Measurements from ENCODE around the gene DPP10.

DNA sequence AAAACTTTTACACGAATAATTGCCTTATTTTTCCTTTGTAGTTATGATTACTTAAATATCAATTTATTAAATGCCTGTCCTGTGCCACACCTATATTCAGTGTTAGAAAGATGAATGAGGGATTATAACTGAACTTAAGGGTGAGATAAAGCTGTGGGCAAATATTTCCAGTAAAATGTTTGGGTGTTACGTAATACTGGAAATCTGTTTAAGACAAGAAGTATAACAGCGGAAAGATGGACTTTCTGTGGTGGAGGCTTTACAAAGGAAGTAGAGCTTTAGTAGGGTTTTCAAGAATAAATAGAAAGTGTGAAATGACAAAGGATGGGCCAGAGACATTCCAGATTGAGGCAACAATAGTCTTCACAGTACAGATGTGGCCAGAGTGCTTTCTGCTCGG, 927.0 kb downstream of the DPP10 start:
- TF ChIP-seq CEBPB (IDR thresholded peaks at IDR 0.05) (no peak), EP300 (IDR thresholded peaks at IDR 0.05; ENCODE audit: borderline replicate concordance) (no peak), YY1 (IDR thresholded peaks at IDR 0.05; ENCODE audit: low read depth) (no peak)

Measured in Ishikawa (cell line).